Activated CD8-positive, alpha-beta memory T cell treated with anti-CD3 and anti-CD28 coated beads, Interleukin-2, amount 50 U/mL, for 1 hour (primary cell): Measurements from ENCODE around the gene UBA1.

ENCODE experiments used
- DNase-seq: peaks from one replicate; pipeline ENCODE4 v3.0.0-alpha.2; 2020; ENCODE audit errors: extremely low read depth

UBA1 gene

GRCh38 chrX:47169726-47170515 lies 23.7 kb upstream of the UBA1 start:
- DNase-seq = no peak

DNA sequence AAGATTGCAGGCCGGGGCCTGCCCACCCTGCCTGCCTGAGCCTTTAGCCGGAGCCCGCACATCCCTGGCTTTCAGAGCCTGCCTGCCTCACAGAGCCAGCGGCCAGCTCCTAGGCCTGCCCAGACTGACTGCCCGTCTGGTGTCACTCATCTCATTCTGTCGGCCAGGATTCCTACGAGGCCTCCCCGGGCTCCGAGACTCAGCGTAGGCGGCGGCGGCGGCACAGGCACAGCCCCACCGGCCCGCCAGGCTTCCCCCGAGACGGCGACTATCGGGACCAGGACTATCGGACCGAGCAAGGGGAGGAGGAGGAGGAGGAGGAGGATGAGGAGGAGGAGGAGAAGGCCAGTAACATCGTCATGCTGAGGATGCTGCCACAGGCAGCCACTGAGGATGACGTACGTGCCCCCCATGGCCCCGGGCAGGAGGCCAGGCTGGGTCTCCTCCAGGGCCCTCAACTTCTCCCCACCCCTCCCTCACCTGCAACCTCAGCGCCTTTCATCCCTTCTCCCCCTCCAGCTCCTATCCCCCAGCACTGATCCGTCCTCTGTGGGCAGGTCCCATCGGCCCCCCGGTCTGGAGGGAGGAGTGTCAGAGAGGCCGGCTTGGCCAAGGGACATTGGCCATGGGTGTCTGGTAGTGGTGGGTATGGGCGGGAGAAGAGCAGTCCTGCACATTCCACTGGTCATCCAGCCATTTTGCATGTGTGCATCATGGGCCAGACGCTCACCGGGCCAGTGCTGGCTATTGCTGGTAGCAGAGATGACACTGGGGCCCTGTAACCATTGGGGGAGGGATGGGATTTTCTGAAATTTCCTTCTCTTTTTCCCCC lies 22.6 kb upstream of the UBA1 start:
- no peak for DNase-seq

- no peak for DNase-seq
Observed at GRCh38 chrX:47171996-47172395, 21.6 kb upstream of the UBA1 start.

DNA sequence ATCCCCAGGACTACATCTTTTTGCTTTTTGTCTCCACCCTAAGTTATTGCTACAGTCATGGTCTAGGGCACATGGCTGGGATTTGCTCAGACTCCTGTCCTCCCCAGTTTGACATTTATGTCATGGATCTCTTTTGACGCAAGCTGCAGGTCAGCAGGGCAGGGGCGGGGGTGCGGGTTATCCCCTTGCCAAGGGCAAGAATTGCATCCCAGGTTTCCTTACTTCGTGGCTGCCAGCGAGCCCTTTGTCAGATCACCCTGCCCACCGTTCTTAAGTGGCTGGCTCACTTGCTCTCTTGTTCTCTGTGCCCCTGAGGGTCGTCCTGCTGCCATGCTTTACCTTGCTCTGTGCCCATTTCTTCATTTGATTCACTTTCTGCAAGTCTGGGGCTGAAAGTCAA lies 21.1 kb upstream of the UBA1 start:
- DNase-seq = no peak

DNA sequence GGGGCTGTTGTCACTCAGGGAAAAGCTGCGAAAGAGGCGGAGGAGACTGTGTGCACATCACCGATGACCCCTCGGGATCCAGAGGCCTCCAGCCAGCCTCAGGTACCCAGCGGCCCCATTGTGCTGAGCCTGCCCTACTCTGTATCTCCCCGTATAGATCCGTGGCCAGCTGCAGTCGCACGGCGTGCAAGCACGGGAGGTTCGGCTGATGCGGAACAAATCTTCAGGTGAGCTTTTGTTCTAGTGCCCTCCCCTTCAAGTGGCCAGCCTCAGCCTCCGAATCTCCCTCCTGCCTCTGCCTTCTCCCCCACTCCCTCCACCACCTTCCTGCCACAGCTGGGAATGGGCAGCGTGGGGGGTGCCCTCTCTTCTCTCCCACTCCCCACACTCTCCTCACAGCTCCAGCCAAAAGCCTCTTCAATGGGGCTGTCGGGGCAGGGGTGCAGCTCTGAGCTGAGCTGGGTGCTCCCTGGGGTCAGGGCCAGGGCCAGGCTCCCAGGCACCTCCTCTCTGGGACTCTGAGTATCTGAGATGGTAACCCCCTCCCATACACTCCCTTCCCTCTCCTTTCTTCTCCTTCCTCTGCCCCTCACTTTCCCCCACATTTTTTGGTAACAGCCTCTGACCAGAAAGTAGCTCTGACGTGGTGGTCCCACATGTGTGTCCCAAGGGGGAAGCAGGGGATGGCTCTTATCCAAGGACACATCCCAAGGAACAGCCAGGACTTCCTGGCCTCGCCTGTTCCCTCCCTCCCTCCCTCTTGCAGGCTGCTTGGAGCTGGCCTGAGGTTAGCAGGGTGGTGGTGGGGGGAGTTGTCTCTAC lies 20.4 kb upstream of the UBA1 start:
- DNase-seq = no peak

DNA sequence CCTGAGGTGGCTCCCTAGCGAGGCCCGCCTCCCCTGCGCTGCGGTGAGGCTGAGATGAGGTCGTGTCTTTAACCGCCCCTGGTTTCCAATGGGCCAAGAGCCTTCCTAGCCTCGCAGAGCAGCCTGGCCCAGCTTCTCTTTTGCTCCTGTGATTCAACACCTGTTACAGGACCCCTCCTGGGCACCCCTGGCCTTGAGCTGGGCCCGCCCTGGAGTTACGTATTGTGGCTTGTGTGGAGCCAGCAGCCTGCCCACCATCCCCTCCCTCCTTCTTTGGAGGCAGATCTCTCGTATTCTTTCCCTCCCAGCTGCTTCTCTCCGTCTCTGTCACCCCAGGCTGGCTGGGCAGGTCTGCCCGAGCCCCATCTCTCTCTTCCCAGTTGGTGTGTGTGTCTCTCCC lies 19.3 kb upstream of the UBA1 start:
- DNase-seq = no peak

GRCh38 chrX:47174846-47175587 lies 18.6 kb upstream of the UBA1 start:
- no peak for DNase-seq

- DNase-seq = no peak
Observed at GRCh38 chrX:47175588-47175980, 18.0 kb upstream of the UBA1 start.

DNA sequence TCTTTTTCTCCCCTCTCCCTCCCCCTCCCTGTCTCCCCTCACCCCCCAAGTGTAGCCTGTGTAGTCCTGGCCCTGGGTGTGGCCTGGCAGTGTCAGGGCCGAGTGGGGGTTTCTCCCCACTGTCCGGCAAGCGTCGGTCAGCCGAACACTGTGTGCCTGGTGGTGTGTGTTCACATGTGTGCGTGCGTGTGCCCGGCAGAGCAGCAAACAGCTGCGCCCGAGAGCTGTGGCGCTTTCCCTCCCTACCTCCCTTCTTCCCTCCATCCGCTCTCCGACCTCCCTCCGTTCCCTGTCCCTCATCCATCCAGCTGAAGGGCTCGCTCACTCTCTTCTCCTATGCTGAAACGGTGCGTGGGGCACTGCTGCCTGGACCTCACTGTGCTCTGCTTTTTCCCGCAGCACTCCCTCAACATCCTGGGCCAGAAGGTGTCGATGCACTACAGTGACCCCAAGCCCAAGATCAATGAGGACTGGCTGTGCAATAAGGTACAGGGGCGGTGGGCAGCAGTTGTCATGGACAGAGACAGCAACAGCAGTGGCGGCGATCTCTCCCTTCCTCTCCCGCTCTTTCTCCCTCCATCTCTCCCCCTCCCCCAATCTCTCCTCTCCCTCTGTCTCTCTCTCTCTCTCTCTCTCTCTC lies 17.4 kb upstream of the UBA1 start:
- DNase-seq = no peak

- no peak for DNase-seq
Observed at GRCh38 chrX:47177079-47177478, 16.6 kb upstream of the UBA1 start.

- DNase-seq = no peak
Observed at GRCh38 chrX:47178337-47178736, 15.3 kb upstream of the UBA1 start.

DNA sequence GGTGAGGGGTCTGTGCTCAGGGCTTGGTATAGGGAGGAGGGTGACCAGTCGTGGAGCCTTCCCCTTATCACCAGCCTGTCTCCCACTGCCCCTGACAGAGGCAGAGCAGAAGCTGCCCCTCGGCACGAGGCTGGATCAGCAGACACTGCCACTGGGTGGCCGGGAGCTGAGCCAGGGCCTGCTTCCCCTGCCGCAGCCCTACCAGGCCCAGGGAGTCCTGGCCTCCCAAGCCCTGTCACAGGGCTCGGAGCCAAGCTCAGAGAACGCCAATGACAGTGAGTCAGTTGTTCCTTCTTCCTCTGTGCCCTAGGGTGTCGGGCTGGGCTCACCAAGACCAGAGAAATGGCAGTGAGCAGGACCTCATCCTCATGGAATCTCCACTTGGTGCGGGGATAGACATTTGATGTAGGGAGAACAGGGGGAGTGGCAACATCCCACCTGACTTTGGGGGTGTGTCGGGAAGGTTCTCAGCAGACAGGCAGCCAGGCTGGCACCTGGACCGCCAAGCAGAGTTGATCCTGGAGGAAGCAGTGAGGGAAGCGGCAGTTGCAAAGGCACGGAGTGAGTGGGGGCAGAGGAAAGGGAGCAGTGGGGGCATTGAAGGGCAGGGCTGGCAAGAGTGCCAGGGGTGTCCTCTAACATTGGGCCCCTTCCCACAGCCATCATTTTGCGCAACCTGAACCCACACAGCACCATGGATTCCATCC lies 14.3 kb upstream of the UBA1 start:
- DNase-seq = no peak

GRCh38 chrX:47179928-47180255 lies 13.7 kb upstream of the UBA1 start:
- DNase-seq = no peak

DNA sequence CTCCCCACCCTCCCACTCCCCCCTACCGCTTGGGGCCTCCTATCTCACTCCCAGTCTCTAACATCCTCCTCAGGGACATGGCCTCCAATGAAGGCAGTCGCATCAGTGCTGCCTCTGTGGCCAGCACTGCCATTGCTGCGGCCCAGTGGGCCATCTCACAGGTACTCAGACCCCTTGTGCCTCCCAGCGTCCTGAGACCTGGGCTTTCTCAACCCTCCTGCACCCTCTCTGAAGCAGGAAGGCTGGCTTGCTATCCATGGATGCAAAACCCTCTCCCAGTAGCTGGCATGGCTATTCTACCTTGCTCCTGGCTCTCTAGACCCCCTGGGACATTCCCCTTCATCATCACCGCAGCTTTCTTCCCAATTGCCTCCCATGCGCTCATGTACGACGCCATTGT lies 13.3 kb upstream of the UBA1 start:
- no peak for DNase-seq

DNA sequence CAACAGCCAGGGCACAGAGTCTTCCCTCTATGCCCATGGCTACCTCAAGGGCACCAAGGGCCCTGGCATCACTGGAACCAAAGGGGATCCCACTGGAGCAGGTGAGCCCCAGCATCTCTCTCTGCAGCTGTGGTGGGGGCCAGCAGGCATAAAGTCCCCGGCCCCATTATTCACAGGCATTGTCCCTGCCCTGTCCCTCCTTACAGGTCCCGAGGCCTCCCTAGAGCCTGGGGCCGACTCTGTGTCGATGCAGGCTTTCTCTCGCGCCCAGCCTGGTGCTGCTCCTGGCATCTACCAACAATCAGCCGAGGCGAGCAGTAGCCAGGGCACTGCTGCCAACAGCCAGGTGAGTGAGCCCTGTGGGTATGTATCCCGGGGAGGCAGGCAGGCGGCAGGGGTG lies 12.3 kb upstream of the UBA1 start:
- DNase-seq = no peak

DNA sequence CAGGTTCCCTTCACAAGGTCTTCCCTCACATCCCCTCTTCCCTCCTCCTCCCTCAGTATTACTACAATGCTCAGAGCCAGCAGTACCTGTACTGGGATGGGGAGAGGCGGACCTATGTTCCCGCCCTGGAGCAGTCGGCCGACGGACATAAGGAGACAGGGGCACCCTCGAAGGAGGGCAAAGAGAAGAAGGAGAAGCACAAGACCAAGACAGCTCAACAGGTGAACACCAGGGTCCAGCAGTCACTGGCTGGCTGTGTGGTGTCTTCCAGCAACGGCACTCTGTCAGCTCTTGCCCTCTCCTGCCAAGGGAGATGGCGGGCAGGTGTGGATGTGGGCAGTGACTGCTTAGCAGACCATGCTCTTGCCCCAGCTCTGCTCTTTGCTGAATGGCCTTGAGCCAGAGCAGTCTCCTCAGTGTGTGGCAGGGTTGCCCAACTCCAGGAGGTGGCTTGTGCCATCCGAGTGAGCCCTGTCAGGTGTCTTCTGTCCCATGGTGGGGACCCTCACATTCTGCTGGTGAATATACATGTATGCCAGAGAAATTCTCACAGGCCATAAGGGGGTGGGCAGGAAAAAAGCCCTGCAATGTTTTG lies 11.4 kb upstream of the UBA1 start:
- no peak for DNase-seq

- DNase-seq = no peak
Observed at GRCh38 chrX:47184486-47184885, 9.1 kb upstream of the UBA1 start.

- no peak for DNase-seq
Observed at GRCh38 chrX:47185241-47185640, 8.4 kb upstream of the UBA1 start.

GRCh38 chrX:47186096-47186740 lies 7.4 kb upstream of the UBA1 start:
- DNase-seq = no peak
